Activated T-helper 2 cell treated with anti-CD3 and anti-CD28 coated beads, Interferon-gamma antibody, Interleukin-2, Interleukin-4, amounts not matched to agents 10 μg/mL and 5 μg/mL and 100 μg/mL, durations not matched to agents 14 hours and 24 hours and 36 hours (primary cell): ENCODE results near the gene ZNF423. TPM values are rescaled to one million over a fixed set of nuclear protein-coding genes. Genes with fewer than 3 reads are reported as not detected.

Experiments
- DNase-seq: peaks from one replicate; pipeline ENCODE4 v3.0.0; 2021; ENCODE audit warnings: low spot score
- H3K27ac Mint-ChIP-seq: one replicate; pipeline ENCODE4 v1.8.0; 2021; ENCODE audit warnings: mixed read lengths
- H3K27me3 Mint-ChIP-seq: one replicate; pipeline ENCODE4 v1.8.0; 2021; ENCODE audit warnings: low read depth, mixed read lengths
- H3K36me3 Mint-ChIP-seq: one replicate; pipeline ENCODE4 v1.8.0; 2021; ENCODE audit warnings: low read depth, mixed read lengths
- H3K4me1 Mint-ChIP-seq: one replicate; pipeline ENCODE4 v1.8.0; 2021; ENCODE audit warnings: low read depth, mixed read lengths
- H3K4me3 Mint-ChIP-seq: one replicate; pipeline ENCODE4 v1.8.0; 2021; ENCODE audit warnings: low read depth, mild to moderate bottlenecking, moderate library complexity, mixed read lengths
- H3K9me3 Mint-ChIP-seq: one replicate; pipeline ENCODE4 v1.8.0; 2021; ENCODE audit warnings: mixed read lengths
- intact Hi-C: fragments of 100-400 bp; cut with micrococcal nuclease; formaldehyde crosslinking; loops from one replicate; pipeline ENCODE4 v1.15.1; 2023
- total RNA-seq: library from RNA; stranded (reverse); gene quantifications from 2 replicates; pipeline ENCODE4 v1.2.3, GENCODE V29; 2022

ZNF423 gene
- total RNA-seq, 1 donor from 2014 or later = not detected

DNA sequence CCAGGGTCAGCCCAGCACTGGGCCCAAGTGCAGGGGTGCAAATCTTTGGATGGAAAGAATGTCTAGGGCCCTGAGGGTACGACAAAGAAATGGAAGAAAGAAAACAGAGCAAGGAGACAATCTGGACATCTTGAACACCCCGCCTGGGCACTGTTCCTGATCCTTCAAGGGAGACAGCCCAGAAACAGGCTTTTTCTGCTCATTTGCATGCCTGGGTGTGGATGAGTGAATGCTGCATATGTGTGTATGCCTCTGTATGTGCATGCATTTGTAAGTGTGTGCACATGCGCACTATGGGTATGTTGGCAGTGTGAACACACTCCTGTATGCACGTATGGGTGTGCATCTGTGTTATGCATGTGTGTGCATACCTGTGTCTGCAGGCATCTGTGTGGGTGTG is 79.2 kb downstream of the ZNF423 start:
- no peak overlapping the region for H3K27ac Mint-ChIP-seq
- H3K9me3 Mint-ChIP-seq = no peaks in the 10 kb centered on the region
- H3K4me1 Mint-ChIP-seq = no peaks in the 10 kb centered on the region
- no peaks in the 10 kb centered on the region for H3K36me3 Mint-ChIP-seq
- H3K4me3 Mint-ChIP-seq = no peak overlapping the region
- H3K27me3 Mint-ChIP-seq = no peaks in the 10 kb centered on the region
- DNase-seq = no peak
- intact Hi-C loops = no loop called here

DNA sequence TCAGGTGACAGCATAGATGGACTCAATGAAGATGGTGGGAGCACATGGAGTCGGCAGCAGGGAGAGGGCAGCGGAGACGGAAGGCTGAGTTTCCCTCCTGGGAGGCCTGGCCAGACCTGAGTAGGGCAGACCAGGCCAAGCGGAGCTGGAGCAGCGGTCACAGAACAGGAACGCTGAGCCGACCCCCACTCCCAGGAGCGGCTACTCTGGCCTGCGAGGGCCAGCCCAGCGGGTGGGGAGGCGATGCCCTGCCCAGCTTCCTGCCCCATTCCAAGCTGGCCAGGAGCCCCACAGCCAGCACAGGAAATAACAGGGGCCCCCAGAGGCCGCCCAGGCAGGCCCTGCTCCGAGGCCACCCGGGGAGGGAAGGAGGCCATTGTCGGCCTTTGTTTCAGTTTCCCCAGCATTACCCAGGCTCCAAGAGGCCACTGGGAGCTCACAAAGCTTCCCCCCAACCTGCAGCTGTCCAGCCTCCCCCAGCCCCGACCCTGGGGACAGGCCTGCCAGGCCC is 79.8 kb downstream of the ZNF423 start:
- DNase-seq = no peak
- H3K9me3 Mint-ChIP-seq = no peaks in the 10 kb centered on the region
- H3K36me3 Mint-ChIP-seq = no peaks in the 10 kb centered on the region
- H3K4me3 Mint-ChIP-seq = no peak overlapping the region
- no peak overlapping the region for H3K27ac Mint-ChIP-seq
- intact Hi-C loops = no loop called here
- H3K27me3 Mint-ChIP-seq = no peaks in the 10 kb centered on the region
- no peaks in the 10 kb centered on the region for H3K4me1 Mint-ChIP-seq

DNA sequence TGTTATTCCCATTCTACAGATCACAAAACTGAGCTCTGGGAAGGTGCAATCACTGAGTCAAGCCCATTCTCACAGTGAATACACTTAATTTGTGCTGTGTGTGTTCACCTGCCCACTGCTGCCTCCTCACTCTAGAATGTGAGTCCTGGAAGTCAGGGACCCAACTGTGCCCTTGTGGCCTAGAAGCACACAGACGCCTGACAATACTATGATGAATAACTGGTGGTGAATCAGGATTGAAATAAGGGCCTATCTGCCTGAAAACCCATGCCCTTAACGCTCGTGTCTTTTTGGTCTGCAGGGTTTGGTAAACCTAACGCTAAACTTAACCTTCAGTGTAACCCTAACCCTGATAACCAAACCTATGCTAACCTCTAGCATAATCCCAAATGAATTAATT is 80.3 kb downstream of the ZNF423 start:
- Mint-ChIP-seq H3K4me3 (no peak overlapping the region), H3K4me1 (no peaks in the 10 kb centered on the region), H3K9me3 (no peaks in the 10 kb centered on the region), H3K36me3 (no peaks in the 10 kb centered on the region), H3K27me3 (no peaks in the 10 kb centered on the region), H3K27ac (no peak overlapping the region)
- intact Hi-C loops = no loop called here
- no peak for DNase-seq

DNA sequence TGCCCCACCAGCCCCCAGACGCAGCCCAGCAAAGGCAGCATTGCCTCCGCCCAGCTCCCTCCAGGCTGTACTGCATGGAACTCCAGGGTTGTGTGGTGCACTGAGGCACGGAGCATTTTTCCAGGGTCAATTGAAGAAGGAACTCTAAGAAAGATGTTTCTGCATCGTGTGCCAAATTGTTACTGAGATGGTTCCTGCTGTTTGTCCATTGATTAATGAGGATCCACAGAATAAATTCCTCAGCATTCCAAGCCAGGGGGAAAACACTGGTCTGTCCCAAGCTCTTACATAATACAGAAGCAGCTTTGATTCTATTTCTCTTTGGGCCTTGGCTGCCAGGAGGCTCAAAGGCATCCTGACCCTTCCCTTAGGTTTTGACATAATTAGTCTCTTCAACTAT is 80.9 kb downstream of the ZNF423 start:
- H3K36me3 Mint-ChIP-seq = no peaks in the 10 kb centered on the region
- no peak for DNase-seq
- H3K27me3 Mint-ChIP-seq = no peaks in the 10 kb centered on the region
- H3K4me1 Mint-ChIP-seq = no peaks in the 10 kb centered on the region
- H3K27ac Mint-ChIP-seq = no peak overlapping the region
- H3K4me3 Mint-ChIP-seq = no peak overlapping the region
- intact Hi-C loops = no loop called here
- no peaks in the 10 kb centered on the region for H3K9me3 Mint-ChIP-seq

DNA sequence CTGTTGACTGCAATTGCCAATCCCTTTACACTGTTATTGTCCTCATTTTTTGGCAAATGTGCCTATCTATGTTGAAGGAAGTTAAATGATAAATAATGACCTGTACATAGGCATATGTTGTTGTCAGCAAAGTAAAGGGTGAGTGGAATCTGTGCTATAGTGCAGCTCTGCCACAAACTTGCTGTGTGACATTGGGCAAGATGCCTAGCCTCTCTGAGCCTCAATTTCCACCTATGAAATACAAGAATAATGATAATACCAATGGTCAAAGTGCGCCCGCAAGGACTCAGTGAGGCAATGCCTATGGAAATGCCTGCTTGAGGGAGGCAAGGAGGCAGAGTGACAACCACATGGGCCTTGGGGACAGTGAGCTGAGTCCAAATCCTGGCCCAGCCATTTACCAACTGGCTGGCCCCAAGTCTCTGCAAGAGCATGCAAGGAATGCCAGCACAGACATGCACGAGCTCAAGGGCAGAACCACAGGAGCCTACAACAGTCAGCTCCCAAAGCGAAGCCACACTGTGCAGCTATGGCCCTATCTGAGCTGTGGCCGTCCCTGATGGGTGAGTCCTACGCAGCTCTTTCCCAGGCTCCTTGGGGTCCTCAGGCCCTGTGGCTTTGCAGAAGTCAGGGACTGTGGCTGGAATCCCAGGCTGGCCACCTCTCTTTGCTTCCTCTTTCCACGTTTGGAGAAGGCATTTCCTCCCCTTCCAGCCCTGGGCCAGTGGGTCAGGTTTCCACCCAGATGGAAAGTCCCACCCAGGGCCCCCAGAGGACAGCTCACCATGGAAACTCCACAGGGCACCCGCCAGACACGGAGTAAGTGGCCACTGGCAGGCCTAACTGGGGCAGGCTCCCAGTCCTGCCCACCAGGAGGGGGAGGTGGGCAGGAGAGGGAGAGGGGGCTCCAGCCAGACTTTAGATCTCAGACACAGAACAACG is 82.1 kb downstream of the ZNF423 start:
- Mint-ChIP-seq H3K27me3 (no peaks in the 10 kb centered on the region), H3K27ac (no peak overlapping the region), H3K4me1 (no peaks in the 10 kb centered on the region), H3K4me3 (no peak overlapping the region), H3K36me3 (no peaks in the 10 kb centered on the region), H3K9me3 (no peaks in the 10 kb centered on the region)
- intact Hi-C loops = no loop called here
- DNase-seq = no peak

DNA sequence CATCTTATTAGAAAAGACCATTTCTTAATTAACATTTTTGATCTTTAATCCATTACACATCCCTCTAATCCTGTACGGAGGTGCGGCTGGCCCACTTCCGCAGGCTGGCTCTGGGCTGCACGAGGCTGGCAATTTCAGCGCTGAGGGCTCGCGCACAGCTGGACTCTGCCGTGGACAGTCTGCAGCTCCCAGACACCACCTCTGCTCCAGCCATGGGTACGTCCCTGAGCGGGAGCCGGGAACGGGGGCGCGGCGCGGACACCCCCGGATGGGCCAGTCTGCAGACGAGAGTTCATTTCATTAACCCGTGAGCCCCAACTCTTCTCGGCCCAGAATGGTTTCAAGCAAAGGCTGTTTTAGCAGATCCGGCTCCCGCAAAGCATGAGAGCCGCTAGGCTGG is 87.9 kb downstream of the ZNF423 start:
- intact Hi-C loops = no loop called here
- H3K9me3 Mint-ChIP-seq = no peaks in the 10 kb centered on the region
- no peaks in the 10 kb centered on the region for H3K36me3 Mint-ChIP-seq
- no peaks in the 10 kb centered on the region for H3K27me3 Mint-ChIP-seq
- H3K4me3 Mint-ChIP-seq = no peak overlapping the region
- H3K27ac Mint-ChIP-seq = no peak overlapping the region
- no peaks in the 10 kb centered on the region for H3K4me1 Mint-ChIP-seq
- no peak for DNase-seq

DNA sequence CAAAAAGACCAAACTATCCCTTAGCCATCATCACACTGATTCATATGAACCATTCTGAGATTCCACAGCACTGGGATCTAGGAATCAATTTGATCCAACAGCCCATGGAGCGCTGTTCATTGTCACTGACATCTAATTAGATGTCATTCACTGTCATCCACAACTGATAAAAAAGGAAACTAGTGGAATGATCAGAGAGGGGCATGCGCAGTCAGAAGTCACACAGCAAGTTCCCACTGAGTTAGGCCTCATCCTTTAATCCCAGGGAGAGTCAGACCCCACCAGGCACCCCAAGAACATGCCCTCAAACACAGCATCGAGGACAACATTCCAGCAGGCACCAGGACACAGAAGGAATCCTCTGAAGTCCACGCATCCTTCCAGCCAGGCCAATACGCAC is 88.5 kb downstream of the ZNF423 start:
- H3K27me3 Mint-ChIP-seq = no peaks in the 10 kb centered on the region
- no peak overlapping the region for H3K27ac Mint-ChIP-seq
- no peak for DNase-seq
- H3K4me3 Mint-ChIP-seq = no peak overlapping the region
- no peaks in the 10 kb centered on the region for H3K9me3 Mint-ChIP-seq
- no peaks in the 10 kb centered on the region for H3K36me3 Mint-ChIP-seq
- H3K4me1 Mint-ChIP-seq = no peaks in the 10 kb centered on the region
- intact Hi-C loops = no loop called here

DNA sequence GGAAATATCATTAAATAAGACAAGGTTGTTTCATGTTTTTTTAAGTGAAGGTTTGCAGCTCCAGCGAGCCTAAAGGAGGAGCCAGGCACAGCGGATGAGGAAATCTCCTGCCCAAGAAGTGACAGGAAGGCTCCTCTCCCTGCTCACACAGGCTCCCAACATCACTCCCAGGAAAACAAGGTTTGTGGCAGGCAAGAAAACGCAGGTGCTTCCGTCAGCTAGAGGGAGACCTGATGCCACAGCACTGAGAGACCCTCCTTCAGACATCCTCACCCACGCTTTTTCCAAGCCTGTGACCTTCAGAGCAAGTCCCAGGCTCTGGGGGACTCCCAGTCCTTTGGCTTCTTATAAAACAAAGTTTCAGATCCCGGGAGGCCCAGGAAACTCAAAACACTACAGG is 89.7 kb downstream of the ZNF423 start:
- H3K4me1 Mint-ChIP-seq = no peaks in the 10 kb centered on the region
- no peaks in the 10 kb centered on the region for H3K9me3 Mint-ChIP-seq
- no peaks in the 10 kb centered on the region for H3K36me3 Mint-ChIP-seq
- intact Hi-C loops = no loop called here
- no peak overlapping the region for H3K27ac Mint-ChIP-seq
- no peaks in the 10 kb centered on the region for H3K27me3 Mint-ChIP-seq
- DNase-seq = no peak
- no peak overlapping the region for H3K4me3 Mint-ChIP-seq

DNA sequence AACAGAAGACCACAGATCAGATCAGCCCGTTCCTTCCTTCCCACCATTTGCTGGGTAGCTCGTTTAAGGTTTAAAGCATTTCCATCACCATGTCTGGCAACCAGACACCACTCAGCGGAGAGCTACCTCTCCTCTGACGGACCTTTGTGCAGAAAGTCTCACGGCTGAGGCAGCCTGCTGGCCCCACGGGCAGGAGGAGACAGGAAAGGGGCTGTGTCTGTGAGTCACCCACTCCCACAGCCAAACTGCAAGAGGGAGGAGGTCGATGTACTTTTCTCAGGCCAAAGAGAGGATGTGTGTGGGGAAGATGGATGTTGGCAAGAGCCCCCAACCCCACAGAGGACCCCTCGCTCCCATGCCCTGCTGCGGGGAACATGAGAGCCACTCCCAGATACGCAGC is 92.1 kb downstream of the ZNF423 start:
- intact Hi-C loops = no loop called here
- H3K27me3 Mint-ChIP-seq = no peaks in the 10 kb centered on the region
- H3K9me3 Mint-ChIP-seq = no peaks in the 10 kb centered on the region
- DNase-seq = no peak
- no peak overlapping the region for H3K4me3 Mint-ChIP-seq
- H3K4me1 Mint-ChIP-seq = no peaks in the 10 kb centered on the region
- no peaks in the 10 kb centered on the region for H3K36me3 Mint-ChIP-seq
- no peak overlapping the region for H3K27ac Mint-ChIP-seq

DNA sequence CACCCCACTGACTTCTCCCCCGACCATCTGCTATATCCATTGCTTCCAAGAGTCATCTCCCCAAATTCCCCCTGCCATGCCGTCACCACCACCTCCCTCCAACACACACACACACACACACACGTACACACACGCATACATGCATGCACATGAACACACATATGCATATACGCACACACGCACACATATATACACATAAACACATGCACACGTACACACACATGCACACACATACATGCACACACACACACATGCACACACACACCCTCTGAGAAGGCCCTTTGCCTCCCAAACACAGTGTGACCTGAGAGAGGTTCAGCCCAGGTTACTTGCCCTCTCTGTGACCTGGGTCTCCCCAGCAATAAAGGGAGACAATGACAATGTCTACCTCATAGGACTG is 95.1 kb downstream of the ZNF423 start:
- no peaks in the 10 kb centered on the region for H3K9me3 Mint-ChIP-seq
- H3K4me3 Mint-ChIP-seq = no peak overlapping the region
- H3K27me3 Mint-ChIP-seq = peaks cover 6% of the 10 kb centered on the region

DNA sequence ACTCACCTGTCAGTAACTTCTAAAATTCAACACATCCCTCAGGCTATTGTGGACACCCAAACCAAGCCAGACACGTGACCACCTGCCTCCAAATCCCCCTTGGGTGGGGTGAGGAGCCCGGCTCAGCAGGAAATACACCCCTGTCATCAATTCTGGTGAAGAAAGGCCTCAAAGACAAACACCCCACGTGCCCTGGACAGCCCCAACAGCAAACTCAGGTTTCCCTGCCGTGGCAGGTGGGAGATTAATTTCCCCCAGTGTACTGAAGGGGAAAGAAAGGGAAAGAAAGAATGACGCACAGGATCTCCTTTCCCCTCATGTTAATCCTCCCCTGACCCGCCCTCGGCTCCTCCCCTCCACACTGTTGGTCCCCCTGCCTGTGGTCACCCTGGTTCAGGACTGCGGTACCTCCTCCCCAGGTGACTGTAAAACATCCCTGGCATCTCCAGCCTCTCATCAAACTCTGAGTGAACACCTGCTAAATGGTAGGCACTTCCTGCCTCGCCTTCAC is 98.3 kb downstream of the ZNF423 start:
- Mint-ChIP-seq H3K36me3 (no peaks in the 10 kb centered on the region), H3K27me3 (peaks cover 23% of the 10 kb centered on the region), H3K4me1 (no peaks in the 10 kb centered on the region), H3K27ac (no peak overlapping the region), H3K4me3 (no peak overlapping the region), H3K9me3 (no peaks in the 10 kb centered on the region)
- intact Hi-C loops = no loop called here
- DNase-seq = no peak

More for the DNA sequence above, 95.1 kb downstream of the ZNF423 start:
- Mint-ChIP-seq H3K4me1 (no peaks in the 10 kb centered on the region), H3K36me3 (no peaks in the 10 kb centered on the region), H3K27ac (no peak overlapping the region)
- DNase-seq = no peak
- intact Hi-C loops = no loop called here

DNA sequence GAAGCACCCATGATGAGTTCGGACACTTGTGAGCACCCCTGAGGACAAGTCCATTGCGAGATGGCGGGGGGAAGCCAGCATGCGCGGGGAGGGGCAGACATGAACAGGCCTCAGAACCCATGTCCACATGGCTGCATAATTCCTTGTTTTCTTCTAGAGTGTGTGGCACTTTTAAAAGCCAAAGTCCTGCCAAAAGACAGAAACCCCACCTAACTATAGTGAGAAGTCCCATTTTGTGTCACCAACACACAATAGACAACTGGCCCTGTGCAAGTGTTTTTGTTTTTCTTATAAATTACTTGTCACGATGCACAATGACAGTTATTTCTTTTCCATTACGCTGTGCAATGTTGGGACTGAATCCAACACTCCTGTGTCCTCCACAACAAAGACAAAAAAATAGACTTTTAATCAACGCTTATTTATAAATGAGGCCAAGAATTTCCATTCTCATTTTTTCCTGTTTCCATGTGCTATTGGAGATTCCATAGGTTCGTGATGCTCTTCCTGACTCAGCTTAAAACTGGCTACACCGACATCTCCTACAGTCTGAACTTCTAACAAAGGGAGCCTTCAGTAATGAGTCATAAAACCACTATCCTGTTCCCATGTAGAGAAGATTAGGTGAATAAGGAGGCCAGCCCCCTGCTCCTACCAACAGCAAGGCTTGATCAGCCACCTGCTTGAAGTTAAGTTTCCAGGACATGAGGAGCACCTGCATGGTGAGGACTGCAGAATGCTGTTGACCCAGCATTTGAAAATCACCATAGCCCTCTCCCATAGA is 98.9 kb downstream of the ZNF423 start:
- intact Hi-C loops = no loop called here
- H3K27me3 Mint-ChIP-seq = peaks cover 24% of the 10 kb centered on the region
- no peak overlapping the region for H3K27ac Mint-ChIP-seq
- H3K4me1 Mint-ChIP-seq = no peaks in the 10 kb centered on the region
- no peak for DNase-seq
- no peaks in the 10 kb centered on the region for H3K9me3 Mint-ChIP-seq
- H3K4me3 Mint-ChIP-seq = no peak overlapping the region
- no peaks in the 10 kb centered on the region for H3K36me3 Mint-ChIP-seq
